Activated gamma-delta T cell (primary cell): Measurements from ENCODE around the gene KRT8.
"Not testable (repeated sequence)": the region's sequence is repeated elsewhere in the genome, so short reads cannot be mapped to it uniquely, and the experiment has no call there.

Source experiments
- DNase-seq: peaks from one replicate; lab custom pipeline; 2025; lab: John Stamatoyannopoulos, UW

Gene KRT8

GRCh38 chr12:52901715-52902541 lies 2.9 kb downstream of the KRT8 start:
- no peak for DNase-seq

- DNase-seq = no peak
Observed at GRCh38 chr12:52900896-52901714, 3.8 kb downstream of the KRT8 start.

- DNase-seq = no peak
Observed at GRCh38 chr12:52900166-52900895, 4.5 kb downstream of the KRT8 start.

GRCh38 chr12:52899338-52900035 lies 5.4 kb downstream of the KRT8 start:
- no peak for DNase-seq

- DNase-seq = no peak
Observed at GRCh38 chr12:52896190-52897100, 8.4 kb downstream of the KRT8 start.

- no peak for DNase-seq
Observed at GRCh38 chr12:52895726-52896189, 9.1 kb downstream of the KRT8 start.

GRCh38 chr12:52892974-52893373 lies 11.9 kb downstream of the KRT8 start:
- no peak for DNase-seq

- no peak for DNase-seq
Observed at GRCh38 chr12:52892207-52892852, 12.5 kb downstream of the KRT8 start.

GRCh38 chr12:52891044-52891443 lies 13.8 kb downstream of the KRT8 start:
- no peak for DNase-seq

GRCh38 chr12:52890417-52890816 lies 14.5 kb downstream of the KRT8 start:
- DNase-seq = no peak

GRCh38 chr12:52884526-52885293 lies 20.2 kb downstream of the KRT8 start:
- peak; percentile 20 for DNase-seq

- DNase-seq = not testable (repeated sequence)
Observed at GRCh38 chr12:52880499-52880898, 24.4 kb downstream of the KRT8 start.

GRCh38 chr12:52879394-52880351 lies 25.2 kb downstream of the KRT8 start:
- peak; percentile 21 for DNase-seq

GRCh38 chr12:52878507-52879393 lies 26.1 kb downstream of the KRT8 start:
- no peak for DNase-seq

GRCh38 chr12:52877242-52877641 lies 27.6 kb downstream of the KRT8 start:
- DNase-seq = no peak

- DNase-seq = no peak
Observed at GRCh38 chr12:52876372-52876771, 28.5 kb downstream of the KRT8 start.
